ENCODE data around the gene CST3. TPM values are rescaled to one million over a fixed set of nuclear protein-coding genes. Genes with fewer than 3 reads are reported as not detected.

CST3 gene
- total and polyA plus RNA-seq, 2 of the 8 experiments (the other 6 are each of a cell fraction or from before 2014, with no cell fraction given), result 53.2 to 184 TPM

DNA sequence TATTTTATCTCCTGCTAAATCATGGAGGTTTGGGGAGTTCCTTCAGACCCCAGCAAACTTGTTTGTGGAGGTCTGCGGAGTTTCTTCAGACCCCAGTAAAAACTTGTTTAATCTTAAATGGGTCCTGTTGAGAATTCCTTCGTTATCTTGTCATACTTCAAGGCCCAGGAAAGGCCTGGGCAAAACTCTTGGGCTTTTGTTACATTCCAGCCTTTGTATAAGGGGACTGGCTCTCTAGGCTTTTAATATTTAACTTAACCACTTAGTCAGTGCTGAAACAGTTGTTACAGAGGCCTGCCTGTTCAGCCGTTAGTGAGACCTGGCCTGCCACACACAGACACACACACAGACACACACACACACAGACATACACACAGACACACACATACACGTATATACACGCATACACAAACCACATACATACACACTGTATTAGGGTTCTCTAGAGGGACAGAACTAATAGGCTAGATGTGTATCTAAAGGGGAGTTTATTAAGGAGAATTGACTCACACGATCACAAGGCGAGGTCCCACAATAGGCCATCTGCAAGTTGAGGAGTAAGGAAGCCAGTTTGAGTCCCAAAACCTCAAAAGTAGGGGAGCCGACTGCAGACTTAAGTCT is 21.3 kb upstream of the CST3 start (continued):
- TF ChIP-seq, protein P1, sequence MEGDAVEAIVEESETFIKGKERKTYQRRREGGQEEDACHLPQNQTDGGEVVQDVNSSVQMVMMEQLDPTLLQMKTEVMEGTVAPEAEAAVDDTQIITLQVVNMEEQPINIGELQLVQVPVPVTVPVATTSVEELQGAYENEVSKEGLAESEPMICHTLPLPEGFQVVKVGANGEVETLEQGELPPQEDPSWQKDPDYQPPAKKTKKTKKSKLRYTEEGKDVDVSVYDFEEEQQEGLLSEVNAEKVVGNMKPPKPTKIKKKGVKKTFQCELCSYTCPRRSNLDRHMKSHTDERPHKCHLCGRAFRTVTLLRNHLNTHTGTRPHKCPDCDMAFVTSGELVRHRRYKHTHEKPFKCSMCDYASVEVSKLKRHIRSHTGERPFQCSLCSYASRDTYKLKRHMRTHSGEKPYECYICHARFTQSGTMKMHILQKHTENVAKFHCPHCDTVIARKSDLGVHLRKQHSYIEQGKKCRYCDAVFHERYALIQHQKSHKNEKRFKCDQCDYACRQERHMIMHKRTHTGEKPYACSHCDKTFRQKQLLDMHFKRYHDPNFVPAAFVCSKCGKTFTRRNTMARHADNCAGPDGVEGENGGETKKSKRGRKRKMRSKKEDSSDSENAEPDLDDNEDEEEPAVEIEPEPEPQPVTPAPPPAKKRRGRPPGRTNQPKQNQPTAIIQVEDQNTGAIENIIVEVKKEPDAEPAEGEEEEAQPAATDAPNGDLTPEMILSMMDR (IDR thresholded peaks at IDR 0.05; ENCODE audit: control extremely low read depth in 1 of 3, insufficient read depth in 1 of 3, low read depth in 1 of 3, low read length in 3 of 3), result no peak
- TF ChIP-seq ATF3 (IDR thresholded peaks at IDR 0.05; ENCODE audit: insufficient read depth, low read depth, low read length), result no peak
- no peak for TF ChIP-seq SP4 (IDR thresholded peaks at IDR 0.05; ENCODE audit: low read length)

Data from H1 (cell line).